ENCODE results near the gene PLCB2. TPM values are rescaled to one million over a fixed set of nuclear protein-coding genes. Genes with fewer than 3 reads are reported as not detected.
A peak's percentile ranks its signal among the peaks of the same experiment; 100 is the strongest.

Gene PLCB2
- total RNA-seq, 2 donors from 2014 or later: 1.9 to 8.4 TPM

GRCh38 chr15:40296561-40297230 lies 11.0 kb downstream of the PLCB2 start:
- Histone ChIP-seq H3K4me3 (no peak overlapping the region), H3K4me1 (peaks cover 0 to 40% of the 10 kb centered on the region in 2 donors), H3K9me3 (peaks cover 0 to 9% of the 10 kb centered on the region in 2 donors), H3K36me3 (no peaks in the 10 kb centered on the region), H3K27ac (peak overlapping the region in 1 of 2 donors; percentile 73), H3K27me3 (no peaks in the 10 kb centered on the region)
- TF ChIP-seq CTCF (IDR thresholded peaks at IDR 0.05): no peak
- no peak for DNase-seq (ENCODE audit: low spot score)

GRCh38 chr15:40295877-40296560 lies 11.7 kb downstream of the PLCB2 start:
- no peak for DNase-seq (ENCODE audit: low spot score)
- Histone ChIP-seq H3K36me3 (no peaks in the 10 kb centered on the region), H3K27ac (peak overlapping the region in 1 of 2 donors; percentile 73), H3K4me3 (no peak overlapping the region), H3K9me3 (peaks cover 0 to 9% of the 10 kb centered on the region in 2 donors), H3K4me1 (peaks cover 0 to 40% of the 10 kb centered on the region in 2 donors), H3K27me3 (no peaks in the 10 kb centered on the region)
- no peak for TF ChIP-seq CTCF (IDR thresholded peaks at IDR 0.05)

- no peak overlapping the region for H3K27ac ChIP-seq
- peaks cover 0 to 44% of the 10 kb centered on the region in 2 donors for H3K4me1 ChIP-seq
- H3K4me3 ChIP-seq: no peak overlapping the region
- no peaks in the 10 kb centered on the region for H3K27me3 ChIP-seq
- H3K36me3 ChIP-seq: no peaks in the 10 kb centered on the region
- peaks cover 0 to 5% of the 10 kb centered on the region in 2 donors for H3K9me3 ChIP-seq
- no peak for TF ChIP-seq CTCF (IDR thresholded peaks at IDR 0.05)
- no peak for DNase-seq (ENCODE audit: low spot score)
Measured at GRCh38 chr15:40295297-40295696, 12.4 kb downstream of the PLCB2 start.

GRCh38 chr15:40293905-40294895 lies 13.5 kb downstream of the PLCB2 start:
- Histone ChIP-seq H3K4me1 (peaks cover 0 to 47% of the 10 kb centered on the region in 2 donors), H3K9me3 (no peaks in the 10 kb centered on the region), H3K4me3 (no peak overlapping the region), H3K27me3 (no peaks in the 10 kb centered on the region), H3K27ac (no peak overlapping the region), H3K36me3 (no peaks in the 10 kb centered on the region)
- DNase-seq (ENCODE audit: low spot score): no peak
- TF ChIP-seq CTCF (IDR thresholded peaks at IDR 0.05): no peak

- Histone ChIP-seq H3K27ac (no peak overlapping the region), H3K27me3 (no peaks in the 10 kb centered on the region), H3K4me1 (peaks cover 0 to 47% of the 10 kb centered on the region in 2 donors), H3K9me3 (no peaks in the 10 kb centered on the region), H3K4me3 (no peak overlapping the region), H3K36me3 (no peaks in the 10 kb centered on the region)
- no peak for DNase-seq (ENCODE audit: low spot score)
- no peak for TF ChIP-seq CTCF (IDR thresholded peaks at IDR 0.05)
Measured at GRCh38 chr15:40293006-40293405, 14.7 kb downstream of the PLCB2 start.

Measured in right atrium auricular region (tissue), 2 donors.